Measurements from ENCODE around the gene HEXIM2. TPM values are rescaled to one million over a fixed set of nuclear protein-coding genes. Genes with fewer than 3 reads are reported as not detected.
A peak's percentile ranks its signal among the peaks of the same experiment; 100 is the strongest.

The HEXIM2 gene
- polyA plus RNA-seq, 1 of the 3 experiments (the other 2 are of a cell fraction) = 9.3 TPM

DNA sequence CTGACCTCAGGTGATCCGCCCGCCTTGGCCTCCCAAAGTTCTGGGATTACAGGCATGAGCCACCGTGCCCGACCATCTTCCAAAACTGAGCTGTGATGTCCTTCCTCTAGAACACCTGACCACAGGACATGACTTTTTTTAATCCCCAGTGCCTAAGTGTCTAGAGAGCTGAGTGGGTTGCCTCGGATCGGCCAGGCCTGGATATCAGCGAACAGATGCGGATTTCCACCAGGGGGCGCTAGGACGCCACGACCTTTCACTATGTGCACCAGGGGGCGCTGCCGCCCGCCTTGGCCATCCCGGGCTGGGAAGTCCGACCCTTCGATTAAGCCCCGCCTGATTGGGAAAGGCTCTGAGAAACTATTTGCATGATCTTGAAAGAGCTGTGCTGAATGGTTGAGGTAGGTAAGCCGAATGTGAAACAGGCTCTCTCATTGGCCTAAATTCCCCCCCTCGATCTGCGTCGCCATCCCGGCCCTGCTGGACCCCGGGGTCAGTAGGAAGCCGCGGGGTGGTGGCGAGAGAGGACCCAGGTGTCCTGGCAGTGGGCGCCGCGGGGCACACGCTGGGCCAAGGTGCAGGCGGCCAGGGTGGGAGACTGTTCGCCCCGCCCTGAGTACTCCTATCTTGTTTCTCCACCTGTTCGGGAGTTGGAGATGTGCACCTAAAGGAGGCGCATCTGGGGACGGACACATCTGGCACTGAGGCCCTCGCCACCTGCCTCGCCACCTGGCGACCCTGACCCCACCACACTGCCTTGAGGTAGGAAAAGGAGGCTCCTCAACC is 26.3 kb upstream of the HEXIM2 start, which contains the start of gene ACBD4 (continued):
- no peak; the same call in 1 of the 2 replicates for TF ChIP-seq TAF1 (IDR thresholded peaks at IDR 0.05; ENCODE audit: borderline replicate concordance, low read depth, low read length)
- no peak for TF ChIP-seq EZH2phosphoT487 (IDR thresholded peaks at IDR 0.05; ENCODE audit: borderline replicate concordance, low read depth)
- no peak for TF ChIP-seq TEAD4 (IDR thresholded peaks at IDR 0.05; ENCODE audit: borderline replicate concordance, insufficient read depth)
- TF ChIP-seq, protein P1, sequence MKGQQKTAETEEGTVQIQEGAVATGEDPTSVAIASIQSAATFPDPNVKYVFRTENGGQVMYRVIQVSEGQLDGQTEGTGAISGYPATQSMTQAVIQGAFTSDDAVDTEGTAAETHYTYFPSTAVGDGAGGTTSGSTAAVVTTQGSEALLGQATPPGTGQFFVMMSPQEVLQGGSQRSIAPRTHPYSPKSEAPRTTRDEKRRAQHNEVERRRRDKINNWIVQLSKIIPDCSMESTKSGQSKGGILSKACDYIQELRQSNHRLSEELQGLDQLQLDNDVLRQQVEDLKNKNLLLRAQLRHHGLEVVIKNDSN (IDR thresholded peaks at IDR 0.05; ENCODE audit: borderline replicate concordance, low read depth) = no peak
- TF ChIP-seq, protein P2, sequence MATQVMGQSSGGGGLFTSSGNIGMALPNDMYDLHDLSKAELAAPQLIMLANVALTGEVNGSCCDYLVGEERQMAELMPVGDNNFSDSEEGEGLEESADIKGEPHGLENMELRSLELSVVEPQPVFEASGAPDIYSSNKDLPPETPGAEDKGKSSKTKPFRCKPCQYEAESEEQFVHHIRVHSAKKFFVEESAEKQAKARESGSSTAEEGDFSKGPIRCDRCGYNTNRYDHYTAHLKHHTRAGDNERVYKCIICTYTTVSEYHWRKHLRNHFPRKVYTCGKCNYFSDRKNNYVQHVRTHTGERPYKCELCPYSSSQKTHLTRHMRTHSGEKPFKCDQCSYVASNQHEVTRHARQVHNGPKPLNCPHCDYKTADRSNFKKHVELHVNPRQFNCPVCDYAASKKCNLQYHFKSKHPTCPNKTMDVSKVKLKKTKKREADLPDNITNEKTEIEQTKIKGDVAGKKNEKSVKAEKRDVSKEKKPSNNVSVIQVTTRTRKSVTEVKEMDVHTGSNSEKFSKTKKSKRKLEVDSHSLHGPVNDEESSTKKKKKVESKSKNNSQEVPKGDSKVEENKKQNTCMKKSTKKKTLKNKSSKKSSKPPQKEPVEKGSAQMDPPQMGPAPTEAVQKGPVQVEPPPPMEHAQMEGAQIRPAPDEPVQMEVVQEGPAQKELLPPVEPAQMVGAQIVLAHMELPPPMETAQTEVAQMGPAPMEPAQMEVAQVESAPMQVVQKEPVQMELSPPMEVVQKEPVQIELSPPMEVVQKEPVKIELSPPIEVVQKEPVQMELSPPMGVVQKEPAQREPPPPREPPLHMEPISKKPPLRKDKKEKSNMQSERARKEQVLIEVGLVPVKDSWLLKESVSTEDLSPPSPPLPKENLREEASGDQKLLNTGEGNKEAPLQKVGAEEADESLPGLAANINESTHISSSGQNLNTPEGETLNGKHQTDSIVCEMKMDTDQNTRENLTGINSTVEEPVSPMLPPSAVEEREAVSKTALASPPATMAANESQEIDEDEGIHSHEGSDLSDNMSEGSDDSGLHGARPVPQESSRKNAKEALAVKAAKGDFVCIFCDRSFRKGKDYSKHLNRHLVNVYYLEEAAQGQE (IDR thresholded peaks at IDR 0.05; ENCODE audit: low read depth, low read length) = no peak
- TF ChIP-seq GABPA (IDR thresholded peaks at IDR 0.05; ENCODE audit: low read depth) = no peak
- peak; percentile 88 for TF ChIP-seq RCOR1 (IDR thresholded peaks at IDR 0.05; ENCODE audit: low read length)
- TF ChIP-seq, protein P3, sequence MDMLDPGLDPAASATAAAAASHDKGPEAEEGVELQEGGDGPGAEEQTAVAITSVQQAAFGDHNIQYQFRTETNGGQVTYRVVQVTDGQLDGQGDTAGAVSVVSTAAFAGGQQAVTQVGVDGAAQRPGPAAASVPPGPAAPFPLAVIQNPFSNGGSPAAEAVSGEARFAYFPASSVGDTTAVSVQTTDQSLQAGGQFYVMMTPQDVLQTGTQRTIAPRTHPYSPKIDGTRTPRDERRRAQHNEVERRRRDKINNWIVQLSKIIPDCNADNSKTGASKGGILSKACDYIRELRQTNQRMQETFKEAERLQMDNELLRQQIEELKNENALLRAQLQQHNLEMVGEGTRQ (IDR thresholded peaks at IDR 0.05; ENCODE audit: borderline replicate concordance, low read depth, low read length) = no peak
- peak; percentile 95 for TF ChIP-seq RAD21 (IDR thresholded peaks at IDR 0.05; ENCODE audit: low read length)
- TF ChIP-seq, protein P4, sequence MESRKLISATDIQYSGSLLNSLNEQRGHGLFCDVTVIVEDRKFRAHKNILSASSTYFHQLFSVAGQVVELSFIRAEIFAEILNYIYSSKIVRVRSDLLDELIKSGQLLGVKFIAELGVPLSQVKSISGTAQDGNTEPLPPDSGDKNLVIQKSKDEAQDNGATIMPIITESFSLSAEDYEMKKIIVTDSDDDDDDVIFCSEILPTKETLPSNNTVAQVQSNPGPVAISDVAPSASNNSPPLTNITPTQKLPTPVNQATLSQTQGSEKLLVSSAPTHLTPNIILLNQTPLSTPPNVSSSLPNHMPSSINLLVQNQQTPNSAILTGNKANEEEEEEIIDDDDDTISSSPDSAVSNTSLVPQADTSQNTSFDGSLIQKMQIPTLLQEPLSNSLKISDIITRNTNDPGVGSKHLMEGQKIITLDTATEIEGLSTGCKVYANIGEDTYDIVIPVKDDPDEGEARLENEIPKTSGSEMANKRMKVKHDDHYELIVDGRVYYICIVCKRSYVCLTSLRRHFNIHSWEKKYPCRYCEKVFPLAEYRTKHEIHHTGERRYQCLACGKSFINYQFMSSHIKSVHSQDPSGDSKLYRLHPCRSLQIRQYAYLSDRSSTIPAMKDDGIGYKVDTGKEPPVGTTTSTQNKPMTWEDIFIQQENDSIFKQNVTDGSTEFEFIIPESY (IDR thresholded peaks at IDR 0.05; ENCODE audit: borderline replicate concordance, low read depth) = no peak
- TF ChIP-seq GATA2 (CRISPR knock-in tag; IDR thresholded peaks at IDR 0.05) = no peak
- peak; percentile 89 for TF ChIP-seq RFX5 (IDR thresholded peaks at IDR 0.05; ENCODE audit: low read length)
- TF ChIP-seq RXRA (IDR thresholded peaks at IDR 0.05; ENCODE audit: borderline replicate concordance, low read depth) = no peak; the same call in 1 of the 2 replicates
- TF ChIP-seq MEF2A (IDR thresholded peaks at IDR 0.05; ENCODE audit: borderline replicate concordance, low read depth) = no peak
- peak; percentile 52; the same call in 1 of the 2 replicates for TF ChIP-seq POLR2AphosphoS5 (IDR thresholded peaks at IDR 0.05; ENCODE audit: low read depth, low read length)
- TF ChIP-seq MXI1 (IDR thresholded peaks at IDR 0.05; ENCODE audit: low read depth, low read length) = peak; percentile 71; the same call in 1 of the 2 replicates
- no peak for TF ChIP-seq TCF12 (IDR thresholded peaks at IDR 0.05)
- TF ChIP-seq YY1 (IDR thresholded peaks at IDR 0.05; ENCODE audit: low read depth) = no peak
- TF ChIP-seq EP300 (IDR thresholded peaks at IDR 0.05; ENCODE audit: borderline replicate concordance in 1 of 2, low read depth in 1 of 2, low read length in 1 of 2) = no peak
